DMS79 (cell line): ENCODE results near the gene ZDHHC14.
"Not testable (repeated sequence)": the region's sequence is repeated elsewhere in the genome, so short reads cannot be mapped to it uniquely, and the experiment has no call there.

Experiments used
- DNase-seq: peaks from one replicate; lab custom pipeline; 2025; lab: John Stamatoyannopoulos, UW

Gene ZDHHC14

GRCh38 chr6:157691621-157692020 is 310.6 kb downstream of the ZDHHC14 start:
- not testable (repeated sequence) for DNase-seq

- DNase-seq: no peak
These were observed 312.9 kb downstream of the ZDHHC14 start for GRCh38 chr6:157693867-157694266.

- no peak for DNase-seq
These were observed 314.5 kb downstream of the ZDHHC14 start for GRCh38 chr6:157695301-157696040.

GRCh38 chr6:157699777-157700636 is 319.0 kb downstream of the ZDHHC14 start:
- no peak for DNase-seq

- not testable (repeated sequence) for DNase-seq
These were observed 325.4 kb downstream of the ZDHHC14 start for GRCh38 chr6:157706351-157706750.

DNA sequence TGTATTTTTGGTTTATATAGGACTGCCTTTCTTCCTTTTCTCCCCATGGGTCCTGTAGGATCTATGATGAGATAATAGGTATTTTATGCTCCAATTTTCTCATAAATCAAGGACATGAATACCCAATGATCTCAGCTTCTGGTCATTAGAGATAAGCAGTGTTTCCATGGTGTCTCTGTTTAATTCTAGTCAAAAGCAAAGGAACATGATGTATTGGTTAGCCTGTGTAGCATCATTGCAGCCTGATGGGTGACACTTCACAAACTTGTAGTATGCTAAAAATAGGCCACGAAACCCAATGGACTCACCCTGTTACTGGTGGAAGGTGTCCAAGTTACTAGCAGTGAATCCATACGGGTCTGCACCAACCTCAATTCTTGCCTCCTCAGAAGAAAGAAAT is 325.9 kb downstream of the ZDHHC14 start:
- no peak for DNase-seq

DNA sequence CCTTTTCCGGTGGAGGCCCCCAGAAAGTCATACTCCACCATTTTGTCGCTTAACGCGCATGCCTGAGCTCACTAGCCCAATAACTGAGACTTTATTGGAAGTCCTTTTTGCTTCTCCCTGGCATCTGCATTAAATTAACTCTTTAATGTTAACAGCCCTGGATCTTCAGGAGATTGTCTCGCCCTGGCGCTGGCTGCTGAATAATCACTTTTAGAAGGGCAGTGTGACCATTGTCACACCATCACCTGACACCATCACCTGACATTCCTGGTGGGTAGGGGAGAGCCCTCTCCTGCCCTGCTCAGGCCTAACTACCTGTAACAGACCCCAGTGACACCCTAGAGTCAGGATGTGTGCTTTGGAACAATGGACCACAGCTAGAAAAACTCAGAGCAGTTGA is 326.6 kb downstream of the ZDHHC14 start:
- no peak for DNase-seq

- DNase-seq: no peak
These were observed 327.2 kb downstream of the ZDHHC14 start for GRCh38 chr6:157708239-157708638.

DNA sequence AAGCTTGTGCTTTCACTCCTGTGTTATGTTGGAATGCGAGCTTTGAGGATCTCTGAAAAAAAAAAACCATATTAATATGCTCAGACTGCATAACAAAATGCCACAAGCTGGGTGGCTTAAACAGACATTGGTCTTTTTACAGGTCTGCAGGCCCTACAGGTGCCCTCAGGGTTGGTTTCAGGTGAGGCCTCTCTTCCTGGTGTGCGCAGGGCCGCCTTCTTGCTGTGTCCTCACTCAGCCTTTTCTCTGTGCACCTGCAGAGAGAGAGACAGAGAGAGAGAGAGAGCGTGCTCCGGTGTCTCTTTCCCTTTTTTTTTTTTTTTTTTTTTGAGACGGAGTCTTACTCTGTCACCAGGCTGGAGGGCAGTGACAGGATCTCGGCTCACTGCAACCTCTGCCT is 327.9 kb downstream of the ZDHHC14 start:
- no peak for DNase-seq

GRCh38 chr6:157709555-157709954 is 328.6 kb downstream of the ZDHHC14 start:
- DNase-seq: no peak

GRCh38 chr6:157710604-157711003 is 329.6 kb downstream of the ZDHHC14 start:
- no peak for DNase-seq

DNA sequence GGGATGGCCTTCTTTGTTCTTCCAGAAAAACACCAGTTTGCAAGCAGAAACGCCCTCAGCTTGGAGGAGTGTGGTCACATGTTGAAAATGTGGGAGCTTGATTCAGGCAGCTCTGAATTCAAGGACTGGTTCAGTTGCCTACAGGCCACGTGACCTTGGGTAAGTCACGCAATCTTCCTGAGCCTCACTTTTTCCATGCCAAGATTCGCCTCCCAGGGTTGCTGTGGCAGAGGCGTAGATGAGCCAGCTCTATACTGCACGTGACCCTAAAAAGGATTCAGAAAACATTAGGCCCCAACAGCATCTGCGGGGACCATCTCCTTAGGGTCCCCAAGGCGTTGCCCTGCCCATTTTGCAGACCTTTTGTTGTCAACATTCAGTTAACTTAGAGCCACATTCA is 330.1 kb downstream of the ZDHHC14 start:
- DNase-seq: no peak

- peak; percentile 21 for DNase-seq
These were observed 331.8 kb downstream of the ZDHHC14 start for GRCh38 chr6:157712585-157713295.

DNA sequence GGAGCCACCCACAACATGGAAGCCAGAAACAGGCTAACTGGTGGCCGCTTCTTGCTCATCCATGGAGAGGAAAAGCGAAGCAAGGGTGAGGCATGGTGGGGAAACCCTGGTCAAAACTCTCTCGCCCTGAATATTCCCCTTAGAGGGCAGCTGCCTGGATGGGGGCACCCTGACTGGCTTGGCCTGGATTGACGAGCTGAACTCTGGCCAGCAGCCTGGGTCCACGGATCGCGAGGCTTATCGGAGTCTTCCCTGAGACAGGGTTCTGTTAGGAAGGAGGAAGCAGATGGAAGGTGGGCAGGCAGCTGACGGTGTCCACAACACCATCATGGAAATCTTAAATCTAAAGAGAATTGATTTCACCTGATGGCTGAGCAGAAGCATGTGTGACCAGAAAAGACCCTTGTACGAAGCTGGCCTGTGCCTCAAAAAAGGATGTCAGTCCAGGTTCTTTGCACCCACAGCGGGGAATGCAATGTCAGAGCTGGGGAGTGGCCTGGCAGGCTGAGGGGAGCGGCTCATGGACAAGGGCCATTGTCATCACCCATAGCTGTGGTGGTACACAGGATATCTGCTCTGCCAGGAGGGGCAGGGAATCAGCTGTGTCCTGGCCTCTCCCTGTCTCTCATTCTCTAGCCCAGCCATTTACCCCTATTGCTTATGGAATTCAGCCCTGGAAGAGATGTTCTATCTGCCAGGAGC is 332.6 kb downstream of the ZDHHC14 start:
- DNase-seq: no peak

DNA sequence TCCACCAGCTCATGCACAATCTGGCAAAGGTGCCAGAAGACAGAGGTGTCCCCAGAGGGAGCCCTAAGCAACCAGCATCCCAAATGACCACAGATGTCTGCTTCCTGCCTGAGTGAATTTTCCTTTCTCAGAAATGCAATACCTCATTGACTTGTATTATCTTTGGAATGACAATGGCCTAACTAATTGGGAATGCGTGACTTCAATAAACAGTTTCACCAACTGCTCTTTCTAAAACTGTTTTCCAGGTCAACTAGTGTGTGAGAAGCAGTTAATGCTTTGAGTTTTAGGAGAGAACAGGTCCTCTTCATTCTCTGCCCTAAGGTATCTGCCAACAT is 333.1 kb downstream of the ZDHHC14 start:
- no peak for DNase-seq

- DNase-seq: no peak
These were observed 334.8 kb downstream of the ZDHHC14 start for GRCh38 chr6:157715728-157716164.

- peak; percentile 33 for DNase-seq
These were observed 335.4 kb downstream of the ZDHHC14 start for GRCh38 chr6:157716251-157716995.

- DNase-seq: no peak
These were observed 336.4 kb downstream of the ZDHHC14 start for GRCh38 chr6:157717340-157717748.

DNA sequence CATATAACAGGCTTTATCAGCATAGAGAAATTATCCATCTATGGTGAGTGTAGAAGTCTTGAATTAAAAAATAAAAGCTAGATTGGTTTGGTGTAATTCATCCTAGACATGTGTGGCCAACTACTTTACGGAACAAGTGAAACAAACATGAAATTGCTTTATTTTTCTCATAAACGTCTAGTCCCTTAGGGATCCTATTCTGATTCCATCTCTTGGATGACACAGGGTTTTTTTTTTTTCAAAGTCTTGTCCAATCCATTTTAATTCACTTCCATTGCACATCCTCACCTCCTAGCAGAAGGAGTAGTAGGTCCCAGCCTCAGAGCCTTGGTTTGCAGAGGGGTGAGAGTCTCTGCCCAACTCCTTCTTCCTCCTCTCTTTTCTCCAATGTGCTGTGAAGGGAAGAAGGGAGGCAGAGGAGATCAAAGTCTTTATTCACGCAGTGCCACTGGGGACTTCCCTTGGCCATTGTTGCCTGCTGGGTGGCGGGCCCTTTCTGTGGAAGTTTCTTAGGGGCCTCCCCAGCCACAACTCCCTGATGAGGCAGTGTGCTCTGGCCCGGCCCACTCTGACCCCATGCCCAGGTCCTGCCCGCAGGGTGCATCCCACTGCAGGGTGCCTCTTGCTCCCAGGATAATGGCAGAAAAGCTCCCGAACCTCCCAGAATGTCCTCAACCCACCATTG is 337.7 kb downstream of the ZDHHC14 start:
- DNase-seq: no peak

- DNase-seq: not testable (repeated sequence)
These were observed 340.0 kb downstream of the ZDHHC14 start for GRCh38 chr6:157720964-157721363.

- DNase-seq: no peak
These were observed 340.4 kb downstream of the ZDHHC14 start for GRCh38 chr6:157721426-157721825.
